ENCODE measurements around the gene OR1J4.

DNA sequence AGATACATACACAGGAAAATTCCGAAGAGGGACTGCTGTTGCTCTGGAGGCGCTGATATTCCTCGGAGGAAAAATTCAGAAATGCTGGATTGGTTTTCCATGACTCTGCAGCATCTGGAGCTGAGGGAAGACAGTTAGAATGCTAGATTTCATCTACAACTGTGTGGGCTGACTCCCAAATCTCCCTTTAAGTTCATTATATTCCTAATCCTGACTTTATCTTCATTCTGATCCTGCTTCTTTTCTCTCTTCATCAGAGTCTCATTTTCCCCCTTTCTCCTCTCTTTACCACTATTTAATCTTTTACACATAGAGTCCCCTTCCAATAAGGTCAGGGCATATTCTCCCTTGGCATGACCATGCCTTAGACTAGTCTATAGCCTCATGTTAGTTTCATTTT lies 8.3 kb downstream of the OR1J4 start, which contains the start of gene OR1N1:
- TF ChIP-seq POLR2A (IDR thresholded peaks at IDR 0.05; ENCODE audit: low read depth, low read length) (no peak), POLR2AphosphoS5 (IDR thresholded peaks at IDR 0.05; ENCODE audit: low read depth, low read length) (no peak), TAF1 (IDR thresholded peaks at IDR 0.05; ENCODE audit: low read depth, low read length) (no peak)

All from GM12891 (cell line).